Chondrocyte (in vitro differentiated cells): ENCODE data around the gene PDE10A. TPM values are rescaled to one million over a fixed set of nuclear protein-coding genes. Genes with fewer than 3 reads are reported as not detected.
A peak's percentile ranks its signal among the peaks of the same experiment; 100 is the strongest.

Source experiments
- DNase-seq: peaks from one replicate; pipeline ENCODE4 v3.0.0; 2021; ENCODE audit warnings: mixed read lengths, low spot score
- H3K27ac Mint-ChIP-seq: one replicate; pipeline ENCODE4 v1.8.0; 2021; ENCODE audit warnings: mild to moderate bottlenecking, moderate library complexity, mixed read lengths; ENCODE audit not compliant: unreplicated experiment
- H3K27me3 Mint-ChIP-seq: 2 replicates; pipeline ENCODE4 v1.8.0; 2021; ENCODE audit warnings: low read depth, mixed read lengths
- H3K36me3 Mint-ChIP-seq: 2 replicates; pipeline ENCODE4 v1.8.0; 2021; ENCODE audit warnings: low read depth, mixed read lengths
- H3K4me1 Mint-ChIP-seq: 2 replicates; pipeline ENCODE4 v1.8.0; 2021; ENCODE audit warnings: low read depth, mild to moderate bottlenecking, mixed read lengths
- H3K4me3 Mint-ChIP-seq: one replicate; pipeline ENCODE4 v1.8.0; 2021; ENCODE audit warnings: mild to moderate bottlenecking, moderate library complexity, mixed read lengths; ENCODE audit not compliant: unreplicated experiment
- H3K9me3 Mint-ChIP-seq: 2 replicates; pipeline ENCODE4 v1.8.0; 2021; ENCODE audit warnings: low read depth, mixed read lengths
- CTCF ChIP-seq: fragments of 200-600 bp; sonication (generic); IDR thresholded peaks from 2 replicates; pipeline ENCODE4 v1.5.0; 2021; ENCODE audit warnings: antibody characterized with exemption, mild to moderate bottlenecking, moderate library complexity
- total RNA-seq: library from RNA; stranded (reverse); gene quantifications from 3 replicates; pipeline ENCODE4 v1.2.1, GENCODE V29; 2021

PDE10A gene
- total RNA-seq, 1 donor from 2014 or later: 13.7 TPM

GRCh38 chr6:165447141-165447540 lies 215.9 kb downstream of the PDE10A start:
- no peak overlapping the region for H3K4me3 Mint-ChIP-seq
- H3K27me3 Mint-ChIP-seq: no peaks in the 10 kb centered on the region
- H3K4me1 Mint-ChIP-seq: no peaks in the 10 kb centered on the region
- DNase-seq: no peak
- no peak for TF ChIP-seq CTCF
- no peaks in the 10 kb centered on the region for H3K36me3 Mint-ChIP-seq
- H3K27ac Mint-ChIP-seq: no peak overlapping the region
- H3K9me3 Mint-ChIP-seq: no peaks in the 10 kb centered on the region

GRCh38 chr6:165446331-165446730 lies 216.7 kb downstream of the PDE10A start:
- Mint-ChIP-seq H3K27me3 (no peaks in the 10 kb centered on the region), H3K36me3 (no peaks in the 10 kb centered on the region), H3K4me1 (no peaks in the 10 kb centered on the region), H3K27ac (no peak overlapping the region), H3K9me3 (no peaks in the 10 kb centered on the region), H3K4me3 (no peak overlapping the region)
- no peak for TF ChIP-seq CTCF
- no peak for DNase-seq

- H3K4me3 Mint-ChIP-seq: no peak overlapping the region
- TF ChIP-seq CTCF: no peak
- DNase-seq: no peak
- peaks cover 5% of the 10 kb centered on the region for H3K4me1 Mint-ChIP-seq
- no peaks in the 10 kb centered on the region for H3K9me3 Mint-ChIP-seq
- H3K36me3 Mint-ChIP-seq: no peaks in the 10 kb centered on the region
- H3K27me3 Mint-ChIP-seq: no peaks in the 10 kb centered on the region
- H3K27ac Mint-ChIP-seq: no peak overlapping the region
Observed at GRCh38 chr6:165443462-165443861, 219.6 kb downstream of the PDE10A start.

GRCh38 chr6:165441181-165441580 lies 221.9 kb downstream of the PDE10A start:
- TF ChIP-seq CTCF: no peak

GRCh38 chr6:165439928-165440554 lies 223.0 kb downstream of the PDE10A start:
- no peak for DNase-seq
- H3K27ac Mint-ChIP-seq: no peak overlapping the region
- no peaks in the 10 kb centered on the region for H3K27me3 Mint-ChIP-seq
- no peak overlapping the region for H3K4me3 Mint-ChIP-seq
- peak; percentile 93 for TF ChIP-seq CTCF
- H3K9me3 Mint-ChIP-seq: no peaks in the 10 kb centered on the region
- peaks cover 5% of the 10 kb centered on the region for H3K4me1 Mint-ChIP-seq
- no peaks in the 10 kb centered on the region for H3K36me3 Mint-ChIP-seq

More at GRCh38 chr6:165441181-165441580, 221.9 kb downstream of the PDE10A start:
- H3K27me3 Mint-ChIP-seq: no peaks in the 10 kb centered on the region
- H3K9me3 Mint-ChIP-seq: no peaks in the 10 kb centered on the region
- DNase-seq: no peak
- peaks cover 5% of the 10 kb centered on the region for H3K4me1 Mint-ChIP-seq
- H3K36me3 Mint-ChIP-seq: no peaks in the 10 kb centered on the region
- no peak overlapping the region for H3K4me3 Mint-ChIP-seq
- H3K27ac Mint-ChIP-seq: no peak overlapping the region
